ENCODE measurements around the gene RAP1GAP2. TPM values are rescaled to one million over a fixed set of nuclear protein-coding genes. Genes with fewer than 3 reads are reported as not detected.

The RAP1GAP2 gene
- total RNA-seq, 6 donors from 2014 or later = 6.3 to 19.4 (median 13.6) TPM

DNA sequence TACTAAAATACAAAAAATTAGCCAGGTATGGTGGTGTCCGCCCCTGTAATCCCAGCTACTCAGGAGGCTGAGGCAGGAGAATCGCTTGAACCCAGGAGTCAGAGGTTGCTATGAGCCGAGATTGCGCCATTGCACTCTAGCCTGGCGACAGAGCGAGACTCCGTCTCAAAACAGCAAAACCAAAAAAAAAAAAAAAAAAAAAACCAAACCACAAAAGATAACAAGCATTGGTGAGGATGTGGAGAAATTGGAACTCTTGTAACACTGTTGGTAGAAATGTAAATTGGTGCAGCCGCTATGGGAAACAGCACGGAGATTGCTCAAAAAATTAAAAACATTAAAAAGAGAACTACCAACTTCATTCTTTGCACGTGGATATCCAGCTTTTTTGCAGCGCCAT is 147.7 kb downstream of the RAP1GAP2 start:
- ATAC-seq (ENCODE audit: low FRiP score in 2 of 2) = no peak
- Histone ChIP-seq H3K27me3 (no peaks in the 10 kb centered on the region), H3K4me3 (no peak overlapping the region), H3K27ac (no peak overlapping the region), H3K9me3 (no peaks in the 10 kb centered on the region), H3K4me1 (no peaks in the 10 kb centered on the region), H3K36me3 (no peaks in the 10 kb centered on the region)
- no peak for DNase-seq
- WGBS, 2 donors = 65 to 81% methylated on average over 11 of the region's 11 CpGs
- TF ChIP-seq POLR2A (IDR thresholded peaks at IDR 0.05) = no peak
- no peak for TF ChIP-seq POLR2AphosphoS5 (IDR thresholded peaks at IDR 0.05)
- TF ChIP-seq EP300 (IDR thresholded peaks at IDR 0.05) = no peak
- TF ChIP-seq CTCF (IDR thresholded peaks at IDR 0.05) = no peak

DNA sequence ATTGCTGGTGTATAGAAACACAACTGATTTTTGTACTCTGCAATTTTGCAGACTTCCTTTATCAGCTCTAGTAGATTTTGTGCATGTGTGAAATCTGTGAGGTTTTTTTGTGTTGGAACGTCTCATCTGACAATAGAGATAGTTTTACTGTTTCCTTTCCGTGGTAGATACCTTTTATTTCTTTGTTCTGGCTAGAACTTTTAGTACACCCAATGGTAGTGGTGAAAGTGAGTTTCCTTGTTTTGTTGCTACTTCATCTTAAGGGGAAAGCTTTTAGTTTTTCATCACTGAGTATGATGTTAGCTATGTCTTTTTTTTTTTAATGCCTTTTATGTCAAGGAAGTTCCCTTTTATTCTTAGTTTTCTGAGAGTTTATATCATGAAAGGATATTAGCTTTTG is 149.1 kb downstream of the RAP1GAP2 start:
- H3K36me3 ChIP-seq = no peaks in the 10 kb centered on the region
- no peaks in the 10 kb centered on the region for H3K27me3 ChIP-seq
- DNase-seq (no peak), ATAC-seq (ENCODE audit: low FRiP score in 2 of 2) (no peak)
- H3K27ac ChIP-seq = no peak overlapping the region
- H3K4me1 ChIP-seq = no peaks in the 10 kb centered on the region
- no peaks in the 10 kb centered on the region for H3K9me3 ChIP-seq
- WGBS, 2 donors = 54 to 56% methylated on average over 2 of the region's 2 CpGs
- H3K4me3 ChIP-seq = no peak overlapping the region
- TF ChIP-seq EP300 (IDR thresholded peaks at IDR 0.05) (no peak), CTCF (IDR thresholded peaks at IDR 0.05) (no peak), POLR2AphosphoS5 (IDR thresholded peaks at IDR 0.05) (no peak)

- TF ChIP-seq POLR2A (IDR thresholded peaks at IDR 0.05) (no peak), EP300 (IDR thresholded peaks at IDR 0.05) (no peak), POLR2AphosphoS5 (IDR thresholded peaks at IDR 0.05) (no peak), CTCF (IDR thresholded peaks at IDR 0.05) (no peak)
- H3K4me1 ChIP-seq = no peaks in the 10 kb centered on the region
- no peak overlapping the region for H3K27ac ChIP-seq
- no peak for DNase-seq
- no peaks in the 10 kb centered on the region for H3K9me3 ChIP-seq
- H3K36me3 ChIP-seq = no peaks in the 10 kb centered on the region
- WGBS, 2 donors = 82 to 89% methylated on average over 7 of the region's 7 CpGs
- H3K27me3 ChIP-seq = no peaks in the 10 kb centered on the region
- no peak overlapping the region for H3K4me3 ChIP-seq
- no peak for ATAC-seq (ENCODE audit: low FRiP score in 2 of 2)
Observed at GRCh38 chr17:2946144-2946543, 149.9 kb downstream of the RAP1GAP2 start.

- TF ChIP-seq POLR2AphosphoS5 (IDR thresholded peaks at IDR 0.05) (no peak), POLR2A (IDR thresholded peaks at IDR 0.05) (no peak), CTCF (IDR thresholded peaks at IDR 0.05) (no peak), EP300 (IDR thresholded peaks at IDR 0.05) (no peak)
- WGBS, 2 donors = 88 to 89% methylated on average over 13 to 15 of the region's 15 CpGs
- Histone ChIP-seq H3K4me1 (no peaks in the 10 kb centered on the region), H3K9me3 (no peaks in the 10 kb centered on the region), H3K36me3 (no peaks in the 10 kb centered on the region), H3K27me3 (no peaks in the 10 kb centered on the region), H3K27ac (no peak overlapping the region), H3K4me3 (no peak overlapping the region)
- ATAC-seq (ENCODE audit: low FRiP score in 2 of 2) = no peak
- DNase-seq = no peak
Observed at GRCh38 chr17:2947588-2947950, 151.3 kb downstream of the RAP1GAP2 start.

- H3K27me3 ChIP-seq = no peaks in the 10 kb centered on the region
- H3K9me3 ChIP-seq = no peaks in the 10 kb centered on the region
- no peak for ATAC-seq (ENCODE audit: low FRiP score in 2 of 2)
- no peak overlapping the region for H3K27ac ChIP-seq
- DNase-seq = no peak
- 75 to 79% methylated on average over 11 to 14 of the region's 14 CpGs for WGBS, 2 donors
- no peaks in the 10 kb centered on the region for H3K36me3 ChIP-seq
- H3K4me3 ChIP-seq = no peak overlapping the region
- H3K4me1 ChIP-seq = no peaks in the 10 kb centered on the region
- TF ChIP-seq CTCF (IDR thresholded peaks at IDR 0.05) (no peak), EP300 (IDR thresholded peaks at IDR 0.05) (no peak), POLR2A (IDR thresholded peaks at IDR 0.05) (no peak), POLR2AphosphoS5 (IDR thresholded peaks at IDR 0.05) (no peak)
Observed at GRCh38 chr17:2947996-2948550, 151.8 kb downstream of the RAP1GAP2 start.
